Panc1 (cell line): ENCODE data around the gene RPN2. TPM values are rescaled to one million over a fixed set of nuclear protein-coding genes. Genes with fewer than 3 reads are reported as not detected.

Experiments
- ATAC-seq: fragments of 200-7000 bp; cut with Tn5 transposase; 2 replicates; pipeline ENCODE4 v1.9.1; 2020; ENCODE audit warnings: mild to moderate bottlenecking, moderate library complexity
- BruUV-seq: library from RNA; stranded (reverse); fragments of 400-500 nt; replicated peaks from 2 replicates; lab custom pipeline; 2021; lab: Mats Ljungman, UMichigan
- CTCF ChIA-PET: fragments of 300-600 bp; sonication (Branson Sonifier 250); formaldehyde crosslinking; loops from one replicate; lab custom pipeline; 2022; ENCODE audit warnings: antibody characterized with exemption; lab: Charles Lee
- POLR2A ChIA-PET: fragments of 300-600 bp; sonication (Branson Sonifier 250); formaldehyde crosslinking; loops from one replicate; lab custom pipeline; 2022; ENCODE audit warnings: antibody characterized with exemption; lab: Charles Lee
- DNase-seq: peaks from one replicate; pipeline ENCODE4 v3.0.0-alpha.2; 2010; ENCODE audit warnings: low read depth, low spot score
- H3K27ac ChIP-seq: 2 replicates; pipeline ENCODE4 v1.5.1; 2011; ENCODE audit warnings: mild to moderate bottlenecking, low read length, inconsistent platforms
- H3K27me3 ChIP-seq: fragments of 200-500 bp; sonication (Bioruptor generic); 2 replicates; pipeline ENCODE4 v1.6.0; 2014; ENCODE audit warnings: low read length, inconsistent platforms; ENCODE audit not compliant: control insufficient read depth, insufficient read depth
- H3K36me3 ChIP-seq: fragments of 200-500 bp; sonication (Bioruptor generic); 2 replicates; pipeline ENCODE4 v1.5.1; 2014; ENCODE audit warnings: inconsistent platforms, mild to moderate bottlenecking, low read length, moderate library complexity; ENCODE audit not compliant: control insufficient read depth, insufficient read depth
- H3K4me1 ChIP-seq: 2 replicates; pipeline ENCODE4 v1.5.1; 2011; ENCODE audit warnings: inconsistent platforms, mild to moderate bottlenecking, low read length, moderate library complexity; ENCODE audit not compliant: control insufficient read depth, insufficient read depth
- H3K4me3 ChIP-seq, 2 experiments: 2 replicates each; pipeline ENCODE4 v1.5.1; 2011 to 2012; ENCODE audit warnings: low read depth in 2 of 2, low read length in 2 of 2, mild to moderate bottlenecking in 2 of 2, inconsistent platforms in 1 of 2, moderate library complexity in 1 of 2
- H3K9me3 ChIP-seq: fragments of 200-500 bp; sonication (Bioruptor generic); 2 replicates; pipeline ENCODE4 v1.5.1; 2014; ENCODE audit warnings: low read depth, mild to moderate bottlenecking, inconsistent platforms, low read length, moderate library complexity; ENCODE audit not compliant: control insufficient read depth, insufficient read depth
- CTCF ChIP-seq: fragments of 450-650 bp; IDR thresholded peaks from 2 replicates; pipeline ENCODE4 v1.5.1; 2017; ENCODE audit warnings: mild to moderate bottlenecking
- POLR2AphosphoS5 ChIP-seq: IDR thresholded peaks from 2 replicates; pipeline ENCODE4 v1.6.1; 2012; ENCODE audit warnings: mild to moderate bottlenecking, low read depth, low read length, moderate library complexity
- SIN3A ChIP-seq: IDR thresholded peaks from 2 replicates; pipeline ENCODE4 v1.6.1; 2012; ENCODE audit warnings: low read depth, mild to moderate bottlenecking, low read length, moderate library complexity, borderline replicate concordance; ENCODE audit not compliant: insufficient read depth
- TCF7L2 ChIP-seq: IDR thresholded peaks from 2 replicates; pipeline ENCODE4 v1.6.1; 2011; ENCODE audit warnings: mild to moderate bottlenecking, low read depth, low read length, inconsistent platforms
- in situ Hi-C: cut with HindIII; loops from 2 replicates; pipeline ENCODE4 v1.10.0; 2016; ENCODE audit warnings: low sequenced_read_pairs, low pct_unique_long_range_greater_than_20kb
- intact Hi-C: fragments of 100-400 bp; cut with micrococcal nuclease; formaldehyde crosslinking; loops from one replicate; pipeline ENCODE4 v1.10.0; 2022; ENCODE audit not compliant: unreplicated experiment
- total RNA-seq: library from RNA; stranded (reverse); gene quantifications from one replicate; pipeline ENCODE4 v1.2.1, GENCODE V29; 2021; ENCODE audit not compliant: unreplicated experiment
- TF ChIP-seq, protein P1 (sequence below), 2 experiments: IDR thresholded peaks; 2 replicates each; pipeline ENCODE4 v1.6.1; 2011 to 2012; ENCODE audit warnings: low read depth in 2 of 2, control low read depth in 1 of 2, low read length in 1 of 2, mild to moderate bottlenecking in 1 of 2, moderate library complexity in 1 of 2; ENCODE audit not compliant: insufficient read depth in 1 of 2

Gene RPN2
- total RNA-seq, 1 experiment from 2014 or later, result 250 TPM

GRCh38 chr20:37244572-37244957 lies 65.4 kb downstream of the RPN2 start:
- Histone ChIP-seq H3K27me3 (no peaks in the 10 kb centered on the region), H3K27ac (no peak overlapping the region), H3K4me1 (no peaks in the 10 kb centered on the region), H3K4me3 (no peak overlapping the region), H3K36me3 (peaks cover 16% of the 10 kb centered on the region), H3K9me3 (no peaks in the 10 kb centered on the region)
- TF ChIP-seq SIN3A (no peak), POLR2AphosphoS5 (no peak), CTCF (no peak), TCF7L2 (no peak)
- TF ChIP-seq, protein P1, sequence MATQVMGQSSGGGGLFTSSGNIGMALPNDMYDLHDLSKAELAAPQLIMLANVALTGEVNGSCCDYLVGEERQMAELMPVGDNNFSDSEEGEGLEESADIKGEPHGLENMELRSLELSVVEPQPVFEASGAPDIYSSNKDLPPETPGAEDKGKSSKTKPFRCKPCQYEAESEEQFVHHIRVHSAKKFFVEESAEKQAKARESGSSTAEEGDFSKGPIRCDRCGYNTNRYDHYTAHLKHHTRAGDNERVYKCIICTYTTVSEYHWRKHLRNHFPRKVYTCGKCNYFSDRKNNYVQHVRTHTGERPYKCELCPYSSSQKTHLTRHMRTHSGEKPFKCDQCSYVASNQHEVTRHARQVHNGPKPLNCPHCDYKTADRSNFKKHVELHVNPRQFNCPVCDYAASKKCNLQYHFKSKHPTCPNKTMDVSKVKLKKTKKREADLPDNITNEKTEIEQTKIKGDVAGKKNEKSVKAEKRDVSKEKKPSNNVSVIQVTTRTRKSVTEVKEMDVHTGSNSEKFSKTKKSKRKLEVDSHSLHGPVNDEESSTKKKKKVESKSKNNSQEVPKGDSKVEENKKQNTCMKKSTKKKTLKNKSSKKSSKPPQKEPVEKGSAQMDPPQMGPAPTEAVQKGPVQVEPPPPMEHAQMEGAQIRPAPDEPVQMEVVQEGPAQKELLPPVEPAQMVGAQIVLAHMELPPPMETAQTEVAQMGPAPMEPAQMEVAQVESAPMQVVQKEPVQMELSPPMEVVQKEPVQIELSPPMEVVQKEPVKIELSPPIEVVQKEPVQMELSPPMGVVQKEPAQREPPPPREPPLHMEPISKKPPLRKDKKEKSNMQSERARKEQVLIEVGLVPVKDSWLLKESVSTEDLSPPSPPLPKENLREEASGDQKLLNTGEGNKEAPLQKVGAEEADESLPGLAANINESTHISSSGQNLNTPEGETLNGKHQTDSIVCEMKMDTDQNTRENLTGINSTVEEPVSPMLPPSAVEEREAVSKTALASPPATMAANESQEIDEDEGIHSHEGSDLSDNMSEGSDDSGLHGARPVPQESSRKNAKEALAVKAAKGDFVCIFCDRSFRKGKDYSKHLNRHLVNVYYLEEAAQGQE (IDR thresholded peaks at IDR 0.05; ENCODE audit: insufficient read depth in 1 of 2, low read depth in 2 of 2, low read length in 1 of 2), result no peak
- DNase-seq, result no peak
- CTCF ChIA-PET, result interaction anchor here (0.6 kb wide), 1 partner anchor 33 kb away, joined by 5 read pairs; no protein-coding TSS in a partner anchor
- intact Hi-C loops, result no loop called here
- in situ Hi-C loops, result no loop called here
- no peak for ATAC-seq
- no TSS peak for BruUV-seq
- POLR2A ChIA-PET, result no interaction called here

DNA sequence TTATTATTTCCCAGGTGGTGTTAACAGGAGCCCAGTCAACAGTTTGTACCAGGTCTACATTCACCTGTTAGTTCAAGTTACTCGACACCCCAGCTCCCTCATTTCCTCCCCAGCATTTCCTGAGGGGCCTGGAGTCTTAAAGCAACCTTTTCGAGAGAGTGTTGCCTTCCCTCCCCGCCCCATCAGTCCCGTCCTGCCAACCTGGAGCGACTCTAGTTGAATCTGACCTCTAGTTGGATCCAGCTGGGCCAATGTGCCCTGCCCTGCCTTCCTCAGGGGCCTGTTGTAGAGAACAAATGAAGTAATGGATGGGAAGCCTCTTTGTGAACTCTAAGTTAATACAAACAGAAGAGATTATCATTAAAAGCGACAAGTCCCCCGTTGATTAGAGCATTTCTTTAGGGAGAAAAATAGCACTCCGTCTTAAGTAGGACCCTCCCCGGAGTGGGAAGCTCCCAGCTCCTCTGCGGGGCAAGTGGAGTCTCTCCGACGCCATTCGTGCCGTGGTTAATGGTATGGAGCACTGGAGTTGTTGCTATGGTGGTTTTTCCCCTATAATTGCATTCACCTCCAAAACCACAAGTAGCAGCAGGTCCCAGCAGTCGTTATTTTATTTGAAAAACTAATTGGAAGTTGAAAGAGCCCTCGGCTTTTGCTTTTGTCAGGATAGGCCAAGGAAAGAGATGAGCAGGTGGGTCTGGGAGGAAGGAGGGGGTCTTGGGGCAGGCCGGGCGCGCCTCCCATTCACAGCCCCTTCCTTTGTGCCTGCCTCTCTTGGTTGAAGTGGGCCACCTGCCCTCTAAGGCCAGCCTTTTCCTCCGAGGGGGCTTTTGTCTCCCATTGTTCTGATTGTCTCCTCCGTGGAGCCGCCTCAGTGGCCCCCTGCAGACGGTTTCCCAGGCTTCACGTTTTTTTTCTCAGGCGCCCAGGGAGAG lies 66.4 kb downstream of the RPN2 start:
- CTCF ChIA-PET, result interaction anchor here (0.7 kb wide), 1 partner anchor 222 kb away, joined by 10 read pairs; no protein-coding TSS in a partner anchor
- H3K9me3 ChIP-seq, result no peaks in the 10 kb centered on the region
- BruUV-seq, result no TSS peak
- H3K4me3 ChIP-seq, result no peak overlapping the region
- no peak for DNase-seq
- in situ Hi-C loops, result no loop called here
- no peak overlapping the region for H3K27ac ChIP-seq
- POLR2A ChIA-PET, result no interaction called here
- H3K36me3 ChIP-seq, result peaks cover 12% of the 10 kb centered on the region
- intact Hi-C loops, result no loop called here
- no peaks in the 10 kb centered on the region for H3K4me1 ChIP-seq
- ATAC-seq, result no peak
- TF ChIP-seq, protein P1 (IDR thresholded peaks at IDR 0.05; ENCODE audit: insufficient read depth in 1 of 2, low read depth in 2 of 2, low read length in 1 of 2), result no peak
- TF ChIP-seq SIN3A (no peak), CTCF (no peak), TCF7L2 (no peak), POLR2AphosphoS5 (no peak)
- H3K27me3 ChIP-seq, result no peaks in the 10 kb centered on the region
